Stimulated activated CD4-positive, alpha-beta T cell treated with anti-CD3 and anti-CD28 coated beads, Interleukin-1b, Interleukin-23, amount 100 ng/mL, for 48 hours (primary cell): ENCODE measurements around the gene PARN.
"Not testable (repeated sequence)": the region's sequence is repeated elsewhere in the genome, so short reads cannot be mapped to it uniquely, and the experiment has no call there.

Experiments
- DNase-seq: peaks from one replicate; pipeline ENCODE4 v3.0.0-alpha.2; 2020

PARN gene

GRCh38 chr16:14632693-14633569 is 2.9 kb upstream of the PARN start, which contains the start of gene BFAR:
Gene BFAR (plus strand): TSS chr16:14632951. CDS start chr16:14644347, 11,396 bp downstream.
- DNase-seq = peak; percentile 99

- DNase-seq = peak; percentile 2
These were observed 715 bp upstream of the PARN start for GRCh38 chr16:14630620-14631330.

- DNase-seq = peak; percentile 30
These were observed 495 bp downstream of the PARN start for GRCh38 chr16:14629612-14629918.

DNA sequence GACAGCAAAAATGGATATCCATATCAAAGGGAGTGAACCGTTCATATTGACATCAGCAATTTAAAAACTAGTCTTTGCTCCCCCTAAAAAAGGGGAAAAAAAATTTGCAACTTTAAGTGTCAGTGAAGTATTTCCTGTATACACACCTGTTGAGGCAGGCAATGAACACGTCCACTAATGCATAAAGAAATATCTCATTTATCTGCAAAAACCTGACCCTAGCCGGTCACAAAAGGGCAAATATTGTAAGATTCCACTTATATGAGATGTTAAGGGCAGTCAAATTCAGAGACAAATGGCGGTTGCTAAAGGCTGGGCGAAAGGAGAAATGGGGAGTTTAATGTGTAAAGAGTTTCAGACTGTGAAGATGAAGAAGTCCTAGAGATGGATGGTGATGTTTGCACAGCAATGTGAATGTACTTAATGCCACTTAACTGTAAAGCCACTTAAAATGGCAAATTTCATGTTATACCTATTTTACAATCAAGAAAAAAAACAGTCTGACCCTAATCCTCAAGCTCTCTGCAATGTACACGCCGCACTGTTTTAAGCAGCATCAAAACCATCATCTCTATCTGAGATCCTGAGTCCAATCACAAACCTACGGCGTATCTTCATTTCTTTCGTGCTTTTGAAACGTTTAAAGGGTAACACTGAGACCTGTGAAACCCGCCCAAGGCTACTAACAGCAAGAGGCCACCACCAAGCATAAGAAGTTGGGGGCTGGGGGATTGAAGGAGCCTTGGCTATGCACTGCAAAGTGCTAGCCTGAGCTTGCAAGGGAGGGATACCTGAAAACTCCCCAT is 1.1 kb downstream of the PARN start:
- no peak for DNase-seq

DNA sequence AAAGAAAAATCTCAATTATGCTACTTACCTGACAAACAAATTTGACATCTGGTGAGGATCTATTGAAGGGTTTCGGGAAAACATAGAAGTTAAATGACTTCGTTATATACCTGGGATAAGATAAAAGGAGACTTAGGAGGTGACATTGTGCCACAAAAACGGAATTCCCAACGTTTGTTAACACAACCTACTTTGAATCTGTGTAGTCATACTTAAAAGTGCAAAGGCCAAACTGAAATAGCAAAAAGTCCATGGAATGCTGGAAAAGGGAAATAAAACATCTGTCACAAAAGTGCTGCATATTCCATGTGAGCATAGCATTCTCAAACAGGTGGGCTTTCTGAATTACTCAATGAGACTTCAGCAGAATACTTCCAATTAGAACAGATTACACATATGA is 3.0 kb downstream of the PARN start:
- DNase-seq = no peak

DNA sequence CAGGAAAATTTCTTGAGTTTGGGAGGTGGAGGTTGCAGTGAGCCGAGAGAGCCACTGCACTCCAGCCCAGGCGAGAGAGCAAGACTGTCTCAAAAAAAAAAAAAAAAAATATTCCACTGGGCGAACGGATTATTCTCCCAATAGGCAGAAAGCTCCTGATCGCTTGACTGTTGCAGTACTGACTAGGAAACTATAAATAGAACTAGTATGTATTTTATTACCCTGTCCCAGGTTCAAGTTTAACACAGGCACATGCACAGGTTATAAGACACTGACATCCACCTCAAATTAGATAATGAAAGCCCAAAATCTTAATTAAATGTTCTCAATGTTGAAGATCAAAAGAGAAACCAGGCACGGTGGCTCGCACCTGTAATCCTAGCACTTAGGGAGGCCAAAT is 11.5 kb downstream of the PARN start:
- no peak for DNase-seq

DNA sequence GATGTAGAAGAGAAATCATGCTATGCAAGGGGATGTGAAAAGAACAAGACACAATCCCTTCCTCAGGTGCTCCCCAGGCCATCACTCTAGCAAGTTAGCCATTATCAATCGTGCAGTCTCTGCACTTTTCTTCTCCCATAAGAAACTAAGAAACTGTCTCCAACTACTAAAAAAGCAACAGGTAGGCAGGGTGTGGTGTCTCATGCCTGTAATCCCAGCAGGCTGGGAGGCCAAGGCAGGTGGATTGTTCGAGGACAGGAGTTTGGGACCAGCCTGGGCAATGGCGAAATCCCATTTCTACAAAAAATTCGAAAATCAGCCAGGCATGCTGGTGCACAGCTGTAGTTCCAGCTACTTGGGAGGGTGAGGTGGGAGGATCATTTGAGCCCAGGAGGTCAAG is 13.8 kb downstream of the PARN start:
- no peak for DNase-seq

DNA sequence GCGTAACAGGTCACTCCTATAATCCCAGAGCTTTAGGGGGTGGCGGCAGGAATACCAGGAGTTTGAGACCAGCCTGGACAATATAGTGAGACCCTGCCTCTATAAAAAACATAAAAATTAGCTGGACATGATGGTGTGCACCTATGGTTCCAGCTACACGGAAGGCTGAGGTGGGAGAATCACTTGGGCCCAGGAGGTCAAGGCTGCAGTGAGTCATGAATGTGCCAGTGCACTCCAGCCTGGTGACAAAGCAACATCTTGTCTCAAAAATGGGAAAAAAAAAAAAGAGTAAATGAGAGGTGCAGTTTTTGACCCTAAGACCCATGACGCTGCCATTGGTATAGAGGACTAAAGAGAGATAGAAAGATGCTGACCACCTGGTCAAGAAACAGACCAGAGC is 16.1 kb downstream of the PARN start:
- no peak for DNase-seq

DNA sequence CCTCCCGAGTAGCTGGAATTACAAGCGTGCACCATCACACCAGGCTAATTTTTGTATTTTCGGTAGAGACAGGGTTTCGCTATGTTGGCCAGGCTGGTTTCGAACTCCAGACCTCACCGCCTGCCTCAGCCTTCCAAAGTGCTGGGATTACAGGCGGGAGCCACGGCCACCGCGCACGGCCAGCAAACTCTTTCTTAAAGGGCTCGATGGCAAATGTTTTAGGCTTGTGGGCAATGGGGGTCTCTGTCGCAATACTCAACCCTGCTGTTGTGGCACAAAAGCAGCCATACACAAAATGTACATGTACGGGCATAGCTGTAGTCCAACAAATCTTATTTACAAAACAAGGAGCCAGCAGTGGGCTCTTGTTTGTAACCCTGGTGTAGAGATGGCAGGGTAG is 18.4 kb downstream of the PARN start:
- no peak for DNase-seq

DNA sequence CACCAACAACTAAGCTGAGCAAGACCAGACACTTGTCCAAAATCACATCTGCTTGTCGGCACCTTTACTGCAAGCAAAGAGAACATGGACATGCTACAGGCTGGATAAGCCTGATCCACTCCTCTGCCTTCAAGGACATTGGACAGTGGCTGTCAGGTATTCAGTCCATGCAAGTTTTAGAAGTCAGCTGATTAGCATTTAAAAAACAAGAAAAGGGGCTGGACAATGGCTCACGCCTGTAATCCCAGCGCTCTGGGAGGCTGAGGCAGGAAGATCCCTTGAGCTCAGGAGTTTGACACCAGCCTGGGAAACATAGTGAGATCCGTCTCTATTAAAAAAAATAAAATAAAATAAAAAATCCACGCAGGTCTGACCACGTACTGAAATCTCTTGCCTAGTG is 20.3 kb downstream of the PARN start:
- no peak for DNase-seq

GRCh38 chr16:14608604-14609003 is 21.5 kb downstream of the PARN start:
- no peak for DNase-seq

DNA sequence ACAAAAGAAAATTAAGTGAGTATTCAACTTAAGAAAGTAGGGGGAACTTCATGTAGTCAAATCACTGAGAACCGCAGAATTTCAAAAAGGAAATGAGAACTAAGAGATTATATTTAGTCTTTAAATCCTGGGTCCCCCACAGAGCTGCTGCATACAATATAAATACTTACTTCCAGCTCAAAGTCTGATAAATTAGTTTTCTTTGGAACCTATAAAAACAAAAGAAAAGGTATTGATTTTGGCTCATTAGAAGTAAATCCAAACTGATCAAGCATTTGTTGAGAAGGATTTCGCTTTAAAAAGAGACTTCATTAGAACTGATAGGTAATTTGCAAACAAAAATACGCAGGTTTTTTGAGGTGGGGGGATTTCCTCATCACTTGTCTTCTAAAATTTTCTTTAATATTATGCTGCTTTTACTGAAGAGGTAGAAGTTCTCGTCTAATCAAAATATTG is 21.9 kb downstream of the PARN start:
- no peak for DNase-seq

GRCh38 chr16:14606102-14606501 is 24.0 kb downstream of the PARN start:
- DNase-seq = no peak

GRCh38 chr16:14602443-14602963 is 27.6 kb downstream of the PARN start:
- no peak for DNase-seq

GRCh38 chr16:14600164-14600563 is 29.9 kb downstream of the PARN start:
- no peak for DNase-seq

DNA sequence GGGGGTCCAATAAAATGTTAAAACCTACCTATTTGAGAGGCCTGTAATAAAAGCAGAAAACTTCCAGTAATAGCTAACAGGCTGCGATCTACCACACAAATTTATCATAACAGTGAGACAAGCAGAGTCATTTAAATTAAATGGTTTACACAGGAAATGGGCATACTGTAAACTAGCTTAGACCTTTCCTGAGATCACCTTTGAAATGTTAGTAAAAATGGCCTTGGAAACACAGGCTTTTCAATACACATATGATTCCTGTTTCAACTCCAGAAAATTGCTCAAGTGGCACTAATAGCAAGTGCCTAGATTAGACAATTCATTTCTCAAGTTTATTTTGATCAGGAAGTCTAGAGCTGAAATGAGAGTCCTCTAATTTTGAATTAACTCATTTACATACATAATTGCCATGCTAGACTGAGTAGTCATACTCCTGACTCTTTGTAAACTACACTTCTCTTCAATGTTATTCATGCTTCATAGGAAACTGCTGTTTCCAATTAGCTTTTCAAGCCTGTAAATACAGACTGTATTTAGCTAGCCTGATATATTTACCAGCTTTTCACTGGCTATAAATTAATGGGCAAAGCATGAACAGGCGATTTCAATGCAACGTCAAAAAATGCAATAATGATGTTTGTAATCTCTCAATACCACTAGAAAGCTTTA is 43.3 kb downstream of the PARN start:
- DNase-seq = no peak

DNA sequence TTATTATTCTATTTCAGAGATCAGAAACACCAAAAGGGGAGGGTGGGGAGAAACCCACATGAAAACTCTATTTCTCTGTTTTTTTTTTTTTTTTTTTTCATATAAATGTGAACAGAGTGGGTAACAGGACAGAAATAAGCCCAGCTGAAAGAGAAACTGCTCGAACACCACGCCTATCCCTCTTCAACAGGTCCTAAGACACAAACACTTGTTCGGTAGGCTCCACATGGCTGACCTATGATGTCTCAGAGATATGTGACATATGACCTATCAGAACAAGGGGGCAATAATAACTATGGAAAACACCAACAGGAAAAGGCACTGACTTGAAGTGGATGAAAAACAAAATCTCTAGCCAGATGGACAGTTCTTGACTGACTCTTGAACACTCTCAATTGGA is 44.8 kb downstream of the PARN start:
- DNase-seq = no peak

- not testable (repeated sequence) for DNase-seq
These were observed 49.1 kb downstream of the PARN start for GRCh38 chr16:14580926-14581325.

DNA sequence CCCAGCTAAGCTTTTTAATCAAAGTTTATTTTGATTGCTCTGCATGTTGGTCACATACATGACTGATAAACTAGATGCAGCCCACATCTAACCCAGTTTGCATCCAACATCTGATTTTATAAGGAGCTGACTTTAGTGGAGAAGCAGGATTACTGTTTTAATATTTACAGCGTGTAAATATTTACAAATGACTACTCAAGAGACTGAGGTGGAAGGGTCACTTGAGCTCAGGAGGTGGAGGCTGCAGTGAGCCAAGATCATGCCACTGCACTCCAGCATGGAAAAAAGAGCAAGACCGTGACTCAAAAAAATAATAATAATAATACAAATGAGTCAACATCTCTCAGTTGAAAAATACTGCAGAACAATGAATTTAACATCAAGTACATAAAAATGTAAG is 50.8 kb downstream of the PARN start:
- DNase-seq = no peak

DNA sequence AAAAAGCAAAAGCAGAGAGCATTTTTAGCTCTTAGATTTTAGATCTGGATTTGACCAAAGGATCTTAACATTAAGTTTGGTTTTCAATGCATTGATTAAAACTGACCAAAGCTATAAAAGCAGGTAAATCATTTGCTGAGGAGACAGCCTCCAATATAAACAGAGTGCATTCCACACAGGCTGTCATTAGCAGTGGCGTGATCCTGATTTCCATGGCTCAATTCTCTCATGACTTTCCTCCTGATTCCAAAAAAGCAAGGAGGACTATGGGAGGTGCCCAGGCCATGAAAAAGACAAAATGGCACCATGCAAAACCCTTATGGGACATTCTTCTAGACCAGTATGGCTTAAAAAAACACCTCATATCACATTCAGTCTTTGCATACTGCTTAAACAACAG is 53.5 kb downstream of the PARN start:
- no peak for DNase-seq

GRCh38 chr16:14576069-14576468 is 54.0 kb downstream of the PARN start:
- DNase-seq = no peak

- DNase-seq = not testable (repeated sequence)
These were observed 55.2 kb downstream of the PARN start for GRCh38 chr16:14574698-14575415.
